ENCODE results near the gene AMD1.
A peak's percentile ranks its signal among the peaks of the same experiment; 100 is the strongest.
"Not testable (repeated sequence)": the region's sequence is repeated elsewhere in the genome, so short reads cannot be mapped to it uniquely, and the experiment has no call there.

AMD1 gene

GRCh38 chr6:110873981-110874879, at the start of gene AMD1:
Gene AMD1, plus strand, starts transcription at chr6:110874785. Its CDS starts 321 bp downstream, at chr6:110875106.
- peak; percentile 96 for DNase-seq

- DNase-seq, result no peak
These were observed 48.1 kb upstream of the AMD1 start for GRCh38 chr6:110826236-110827129.

- DNase-seq, result no peak
These were observed 46.2 kb upstream of the AMD1 start for GRCh38 chr6:110828396-110828795.

- no peak for DNase-seq
These were observed 43.2 kb upstream of the AMD1 start for GRCh38 chr6:110831405-110831804.

- no peak for DNase-seq
These were observed 40.8 kb upstream of the AMD1 start for GRCh38 chr6:110833831-110834230.

- DNase-seq, result not testable (repeated sequence)
These were observed 38.8 kb upstream of the AMD1 start for GRCh38 chr6:110835751-110836150.

- no peak for DNase-seq
These were observed 33.3 kb upstream of the AMD1 start for GRCh38 chr6:110841266-110841665.

GRCh38 chr6:110849781-110850180, 24.8 kb upstream of the AMD1 start:
- DNase-seq, result no peak

GRCh38 chr6:110852773-110853172, 21.8 kb upstream of the AMD1 start:
- no peak for DNase-seq

GRCh38 chr6:110853754-110854477, 20.7 kb upstream of the AMD1 start:
- DNase-seq, result no peak

- no peak for DNase-seq
These were observed 18.3 kb upstream of the AMD1 start for GRCh38 chr6:110856296-110856695.

GRCh38 chr6:110858016-110858415, 16.6 kb upstream of the AMD1 start:
- DNase-seq, result no peak

- no peak for DNase-seq
These were observed 15.9 kb upstream of the AMD1 start for GRCh38 chr6:110858562-110859214.

- DNase-seq, result no peak
These were observed 15.2 kb upstream of the AMD1 start for GRCh38 chr6:110859335-110859792.

- no peak for DNase-seq
These were observed 9.8 kb upstream of the AMD1 start for GRCh38 chr6:110864824-110865223.

- DNase-seq, result peak; percentile 53
These were observed 429 bp downstream of the AMD1 start for GRCh38 chr6:110874880-110875547.

GRCh38 chr6:110875548-110876169, 1.1 kb downstream of the AMD1 start:
- peak; percentile 81 for DNase-seq

GRCh38 chr6:110876170-110876773, 1.7 kb downstream of the AMD1 start:
- DNase-seq, result peak; percentile 66

GRCh38 chr6:110876806-110877564, 2.4 kb downstream of the AMD1 start:
- no peak for DNase-seq

GRCh38 chr6:110877569-110877968, 3.0 kb downstream of the AMD1 start:
- DNase-seq, result no peak

Data from activated naive CD4-positive, alpha-beta T cell treated with anti-CD3 and anti-CD28 coated beads, Interleukin-2, amount 50 U/mL, for 16 hours (primary cell).